ENCODE results near the gene ALDH16A1. TPM values are rescaled to one million over a fixed set of nuclear protein-coding genes. Genes with fewer than 3 reads are reported as not detected.
"Not testable (repeated sequence)": the region's sequence is repeated elsewhere in the genome, so short reads cannot be mapped to it uniquely, and the experiment has no call there.

ALDH16A1 gene
- total and polyA plus RNA-seq, 2 donors (not counting 1 experiment from before 2014, with no cell fraction given): 2.4 to 24.9 TPM

DNA sequence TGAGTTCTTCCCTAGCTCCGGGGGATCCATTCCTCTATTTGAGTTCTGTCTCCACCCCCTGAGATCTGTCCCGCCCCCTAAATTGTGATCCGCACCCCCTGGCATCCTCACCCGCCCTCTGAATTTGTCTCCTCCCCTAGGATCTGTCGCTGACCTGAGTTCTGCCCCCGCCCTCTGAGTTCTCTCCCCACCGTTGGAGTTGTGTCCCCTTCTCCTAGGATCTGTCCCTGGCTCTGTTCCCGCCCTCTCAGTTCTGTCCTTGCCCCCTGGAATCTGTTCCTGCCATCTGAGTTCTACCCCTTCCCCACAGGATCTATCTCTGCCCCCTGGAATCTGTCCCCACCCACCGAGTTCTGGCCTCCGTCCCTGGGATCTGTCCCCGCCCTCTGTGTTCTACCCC lies 10.7 kb upstream of the ALDH16A1 start:
- H3K27ac ChIP-seq (ENCODE audit: insufficient read depth, low read length): no peak overlapping the region
- H3K4me1 ChIP-seq (ENCODE audit: control insufficient read depth, extremely low read depth, insufficient read depth, low read length): no peaks in the 10 kb centered on the region

DNA sequence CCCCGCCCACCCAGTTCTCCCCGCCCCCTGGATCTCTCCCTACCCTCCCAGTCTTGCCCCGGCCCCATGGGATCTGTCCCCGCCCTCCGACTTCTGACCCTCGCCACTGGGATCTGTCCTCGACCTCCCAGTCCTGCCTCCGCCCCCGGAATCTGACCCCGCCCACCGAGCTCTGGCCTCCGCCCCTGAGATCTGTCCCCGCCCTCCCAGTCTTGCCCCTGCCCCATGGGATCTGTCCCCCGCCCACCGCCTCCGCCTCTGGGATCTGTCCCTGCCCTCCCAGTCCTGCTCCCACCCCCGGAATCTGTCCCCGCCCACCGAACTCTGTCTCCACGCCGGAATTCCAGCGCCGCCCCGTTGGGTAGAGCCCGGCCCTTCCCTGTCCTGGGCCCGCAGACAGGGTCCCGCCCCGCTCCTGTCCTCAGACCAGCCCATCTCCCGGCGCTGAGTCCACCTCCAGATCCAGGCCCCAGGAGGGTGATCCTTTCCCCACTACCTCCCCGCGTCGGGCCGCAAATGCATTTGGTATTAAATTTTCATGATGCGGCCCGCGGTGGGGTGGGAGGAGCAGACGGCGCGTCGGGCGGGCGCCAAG lies 10.2 kb upstream of the ALDH16A1 start:
- H3K27me3 ChIP-seq (ENCODE audit: control insufficient read depth, insufficient read depth, low read length): peaks cover 40% of the 10 kb centered on the region
- TF ChIP-seq, protein P1, sequence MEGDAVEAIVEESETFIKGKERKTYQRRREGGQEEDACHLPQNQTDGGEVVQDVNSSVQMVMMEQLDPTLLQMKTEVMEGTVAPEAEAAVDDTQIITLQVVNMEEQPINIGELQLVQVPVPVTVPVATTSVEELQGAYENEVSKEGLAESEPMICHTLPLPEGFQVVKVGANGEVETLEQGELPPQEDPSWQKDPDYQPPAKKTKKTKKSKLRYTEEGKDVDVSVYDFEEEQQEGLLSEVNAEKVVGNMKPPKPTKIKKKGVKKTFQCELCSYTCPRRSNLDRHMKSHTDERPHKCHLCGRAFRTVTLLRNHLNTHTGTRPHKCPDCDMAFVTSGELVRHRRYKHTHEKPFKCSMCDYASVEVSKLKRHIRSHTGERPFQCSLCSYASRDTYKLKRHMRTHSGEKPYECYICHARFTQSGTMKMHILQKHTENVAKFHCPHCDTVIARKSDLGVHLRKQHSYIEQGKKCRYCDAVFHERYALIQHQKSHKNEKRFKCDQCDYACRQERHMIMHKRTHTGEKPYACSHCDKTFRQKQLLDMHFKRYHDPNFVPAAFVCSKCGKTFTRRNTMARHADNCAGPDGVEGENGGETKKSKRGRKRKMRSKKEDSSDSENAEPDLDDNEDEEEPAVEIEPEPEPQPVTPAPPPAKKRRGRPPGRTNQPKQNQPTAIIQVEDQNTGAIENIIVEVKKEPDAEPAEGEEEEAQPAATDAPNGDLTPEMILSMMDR (conservative IDR thresholded peaks at IDR 0.05 in 1 of 2, IDR thresholded peaks at IDR 0.05 in 1 of 2; ENCODE audit: low read depth in 1 of 2, low read length in 2 of 2): no peak
- TF ChIP-seq EZH2 (IDR thresholded peaks at IDR 0.05; ENCODE audit: low read length, missing control alignments): no peak
- peak overlapping the region; percentile 90 for H3K4me2 ChIP-seq (ENCODE audit: extremely low read depth, insufficient read depth, low read length)
- H4K20me1 ChIP-seq (ENCODE audit: control insufficient read depth, extremely low read depth, insufficient read depth, low read length): no peaks in the 10 kb centered on the region
- no peaks in the 10 kb centered on the region for H3K4me1 ChIP-seq (ENCODE audit: control insufficient read depth, extremely low read depth, insufficient read depth, low read length)
- H3K36me3 ChIP-seq (ENCODE audit: control insufficient read depth, insufficient read depth, low read length): peaks cover 3% of the 10 kb centered on the region
- no peak overlapping the region for H3K27ac ChIP-seq (ENCODE audit: insufficient read depth, low read length)
- no peaks in the 10 kb centered on the region for H3K9me3 ChIP-seq (ENCODE audit: control insufficient read depth, insufficient read depth, low read depth, low read length)
- peak overlapping the region; percentile 61 to 71 (median 64) for H3K4me3 ChIP-seq (replicated peaks in 1 of 4; ENCODE audit: control extremely low read depth in 1 of 4, insufficient read depth in 1 of 4, low read depth in 3 of 4, low read length in 4 of 4)
- no peaks in the 10 kb centered on the region for H3K79me2 ChIP-seq (ENCODE audit: control insufficient read depth, insufficient read depth, low read length)
- DNase-seq (ENCODE audit: low read depth in 2 of 2): peak; percentile 68 to 78
- peak overlapping the region; percentile 44 for H3K9ac ChIP-seq (ENCODE audit: insufficient read depth, low read length)
- H2AFZ ChIP-seq (ENCODE audit: low read length): peak overlapping the region; percentile 83

More for the DNA sequence above, 10.7 kb upstream of the ALDH16A1 start:
- Histone ChIP-seq H4K20me1 (ENCODE audit: control insufficient read depth, extremely low read depth, insufficient read depth, low read length) (no peaks in the 10 kb centered on the region), H2AFZ (ENCODE audit: low read length) (no peak overlapping the region), H3K9ac (ENCODE audit: insufficient read depth, low read length) (no peak overlapping the region), H3K9me3 (ENCODE audit: control insufficient read depth, insufficient read depth, low read depth, low read length) (no peaks in the 10 kb centered on the region), H3K4me2 (ENCODE audit: extremely low read depth, insufficient read depth, low read length) (no peak overlapping the region), H3K27me3 (ENCODE audit: control insufficient read depth, insufficient read depth, low read length) (peaks cover 46% of the 10 kb centered on the region), H3K36me3 (ENCODE audit: control insufficient read depth, insufficient read depth, low read length) (peaks cover 3% of the 10 kb centered on the region), H3K79me2 (ENCODE audit: control insufficient read depth, insufficient read depth, low read length) (no peaks in the 10 kb centered on the region), H3K4me3 (replicated peaks in 1 of 4; ENCODE audit: control extremely low read depth in 1 of 4, insufficient read depth in 1 of 4, low read depth in 3 of 4, low read length in 4 of 4) (no peak overlapping the region)
- no peak for DNase-seq (ENCODE audit: low read depth in 2 of 2)
- TF ChIP-seq, protein P1 (conservative IDR thresholded peaks at IDR 0.05 in 1 of 2, IDR thresholded peaks at IDR 0.05 in 1 of 2; ENCODE audit: low read depth in 1 of 2, low read length in 2 of 2): no peak
- peak; percentile 25 for TF ChIP-seq EZH2 (IDR thresholded peaks at IDR 0.05; ENCODE audit: low read length, missing control alignments)

DNA sequence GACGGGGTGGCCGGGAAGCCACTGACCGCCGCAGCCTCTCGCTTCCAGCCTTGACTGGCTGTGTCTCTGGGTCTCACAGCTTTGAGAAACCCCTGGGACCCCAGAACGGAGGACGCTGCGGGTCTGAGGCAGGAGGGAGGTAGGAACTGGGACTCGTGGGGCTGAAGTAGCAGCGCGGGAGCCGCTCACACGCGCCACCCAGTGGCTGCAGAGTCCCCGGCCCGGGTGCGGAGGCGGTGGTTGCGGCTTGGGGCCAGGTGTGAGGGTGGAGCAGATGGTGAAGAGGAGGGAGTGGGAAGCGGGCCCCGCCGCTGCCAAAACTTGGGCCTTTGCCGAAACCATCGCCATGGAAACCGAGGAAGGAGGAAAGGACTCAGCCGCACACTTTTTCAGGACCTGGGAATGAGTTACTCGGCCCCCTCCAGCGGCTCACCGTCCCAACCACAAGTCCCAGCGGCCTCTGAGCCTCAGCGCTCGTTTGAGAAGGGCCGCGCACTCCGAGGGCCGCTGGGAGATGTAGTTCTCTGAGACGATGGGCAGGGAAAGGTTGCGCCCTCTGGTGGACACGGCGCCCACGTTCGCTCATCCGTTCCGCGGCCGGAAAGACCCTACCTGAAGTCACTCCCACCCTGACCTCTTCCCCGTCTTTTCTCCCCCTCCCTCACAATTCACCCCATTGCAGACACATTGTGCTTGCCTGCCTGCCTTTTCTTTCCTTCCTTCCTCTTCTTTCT lies 9.5 kb upstream of the ALDH16A1 start:
- peak overlapping the region; percentile 61 to 71 (median 64) for H3K4me3 ChIP-seq (replicated peaks in 1 of 4; ENCODE audit: control extremely low read depth in 1 of 4, insufficient read depth in 1 of 4, low read depth in 3 of 4, low read length in 4 of 4)
- H3K4me1 ChIP-seq (ENCODE audit: control insufficient read depth, extremely low read depth, insufficient read depth, low read length): no peaks in the 10 kb centered on the region
- peak overlapping the region; percentile 90 for H3K4me2 ChIP-seq (ENCODE audit: extremely low read depth, insufficient read depth, low read length)
- H3K9ac ChIP-seq (ENCODE audit: insufficient read depth, low read length): peak overlapping the region; percentile 44
- H2AFZ ChIP-seq (ENCODE audit: low read length): peak overlapping the region; percentile 83
- TF ChIP-seq EZH2 (IDR thresholded peaks at IDR 0.05; ENCODE audit: low read length, missing control alignments): no peak
- TF ChIP-seq, protein P1 (conservative IDR thresholded peaks at IDR 0.05 in 1 of 2, IDR thresholded peaks at IDR 0.05 in 1 of 2; ENCODE audit: low read depth in 1 of 2, low read length in 2 of 2): peak; percentile 74 to 84
- H3K27ac ChIP-seq (ENCODE audit: insufficient read depth, low read length): peak overlapping the region; percentile 23
- H3K9me3 ChIP-seq (ENCODE audit: control insufficient read depth, insufficient read depth, low read depth, low read length): no peaks in the 10 kb centered on the region
- H3K27me3 ChIP-seq (ENCODE audit: control insufficient read depth, insufficient read depth, low read length): peaks cover 34% of the 10 kb centered on the region
- H3K36me3 ChIP-seq (ENCODE audit: control insufficient read depth, insufficient read depth, low read length): peaks cover 3% of the 10 kb centered on the region
- H3K79me2 ChIP-seq (ENCODE audit: control insufficient read depth, insufficient read depth, low read length): no peaks in the 10 kb centered on the region
- no peaks in the 10 kb centered on the region for H4K20me1 ChIP-seq (ENCODE audit: control insufficient read depth, extremely low read depth, insufficient read depth, low read length)
- peak; percentile 92 to 94 for DNase-seq (ENCODE audit: low read depth in 2 of 2)

DNA sequence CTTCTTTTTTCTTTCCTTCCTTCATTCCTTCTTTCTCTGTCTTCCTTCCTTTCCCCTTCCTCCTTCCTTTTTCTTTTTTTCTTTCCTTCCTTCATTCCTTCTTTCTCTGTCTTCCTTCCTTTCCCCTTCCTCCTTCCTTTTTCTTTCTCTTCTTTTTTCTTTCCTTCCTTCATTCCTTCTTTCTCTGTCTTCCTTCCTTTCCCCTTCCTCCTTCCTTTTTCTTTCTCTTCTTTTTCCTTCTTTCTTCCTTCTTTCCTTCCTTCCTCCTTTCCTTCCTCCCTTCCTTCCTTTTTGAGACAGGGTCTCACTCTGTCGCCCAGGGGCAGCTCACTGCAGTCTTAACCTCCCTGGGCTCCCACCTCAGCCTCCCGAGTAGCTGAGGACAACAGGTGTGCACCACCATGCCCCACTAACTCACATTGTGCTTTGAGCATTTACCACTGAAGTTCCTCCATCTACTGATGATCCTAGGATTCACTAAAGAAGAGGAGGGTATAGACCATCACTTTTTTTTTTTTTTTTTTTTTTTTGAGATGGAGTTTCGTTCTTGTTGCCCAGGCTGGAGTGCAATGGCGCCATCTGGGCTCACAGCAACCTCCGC lies 8.8 kb upstream of the ALDH16A1 start:
- H3K27ac ChIP-seq (ENCODE audit: insufficient read depth, low read length); DNase-seq (ENCODE audit: low read depth in 2 of 2); H3K4me1 ChIP-seq (ENCODE audit: control insufficient read depth, extremely low read depth, insufficient read depth, low read length); H3K9ac ChIP-seq (ENCODE audit: insufficient read depth, low read length); H4K20me1 ChIP-seq (ENCODE audit: control insufficient read depth, extremely low read depth, insufficient read depth, low read length); H3K79me2 ChIP-seq (ENCODE audit: control insufficient read depth, insufficient read depth, low read length); H3K9me3 ChIP-seq (ENCODE audit: control insufficient read depth, insufficient read depth, low read depth, low read length); H3K4me3 ChIP-seq (replicated peaks in 1 of 4; ENCODE audit: control extremely low read depth in 1 of 4, insufficient read depth in 1 of 4, low read depth in 3 of 4, low read length in 4 of 4); H3K36me3 ChIP-seq (ENCODE audit: control insufficient read depth, insufficient read depth, low read length): not testable (repeated sequence)
- Histone ChIP-seq H2AFZ (ENCODE audit: low read length) (peak overlapping the region; percentile 24), H3K4me2 (ENCODE audit: extremely low read depth, insufficient read depth, low read length) (peak overlapping the region; percentile 90), H3K27me3 (ENCODE audit: control insufficient read depth, insufficient read depth, low read length) (peaks cover 27% of the 10 kb centered on the region)
